GM12872 (cell line): ENCODE measurements around the gene TGFB1.

Experiments used
- TF ChIP-seq, protein P1 (sequence below): IDR thresholded peaks from 3 replicates; pipeline ENCODE4 v1.5.1; 2011; ENCODE audit warnings: low read depth, mild to moderate bottlenecking, low read length, moderate library complexity; ENCODE audit not compliant: insufficient read depth

Gene TGFB1

DNA sequence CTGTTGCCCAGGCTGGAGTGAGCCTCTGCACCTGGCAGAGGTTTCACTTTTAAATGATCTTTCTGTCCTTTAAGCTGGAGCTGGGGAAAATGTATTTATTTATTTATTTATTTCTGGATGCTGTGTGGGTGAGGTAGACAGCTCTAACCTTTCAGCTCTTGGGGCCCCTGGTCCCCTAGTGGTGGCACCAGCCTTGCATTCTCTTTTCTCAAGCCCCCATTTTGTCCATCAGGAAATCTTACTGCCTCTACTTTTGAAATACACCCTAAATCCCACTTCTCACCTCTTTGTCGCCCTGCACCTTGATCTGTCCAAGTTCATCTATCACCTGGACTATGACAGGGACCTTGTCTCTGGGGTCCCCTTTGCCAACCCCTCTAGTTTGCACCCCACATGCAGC, 12.4 kb upstream of the TGFB1 start:
- TF ChIP-seq, protein P1, sequence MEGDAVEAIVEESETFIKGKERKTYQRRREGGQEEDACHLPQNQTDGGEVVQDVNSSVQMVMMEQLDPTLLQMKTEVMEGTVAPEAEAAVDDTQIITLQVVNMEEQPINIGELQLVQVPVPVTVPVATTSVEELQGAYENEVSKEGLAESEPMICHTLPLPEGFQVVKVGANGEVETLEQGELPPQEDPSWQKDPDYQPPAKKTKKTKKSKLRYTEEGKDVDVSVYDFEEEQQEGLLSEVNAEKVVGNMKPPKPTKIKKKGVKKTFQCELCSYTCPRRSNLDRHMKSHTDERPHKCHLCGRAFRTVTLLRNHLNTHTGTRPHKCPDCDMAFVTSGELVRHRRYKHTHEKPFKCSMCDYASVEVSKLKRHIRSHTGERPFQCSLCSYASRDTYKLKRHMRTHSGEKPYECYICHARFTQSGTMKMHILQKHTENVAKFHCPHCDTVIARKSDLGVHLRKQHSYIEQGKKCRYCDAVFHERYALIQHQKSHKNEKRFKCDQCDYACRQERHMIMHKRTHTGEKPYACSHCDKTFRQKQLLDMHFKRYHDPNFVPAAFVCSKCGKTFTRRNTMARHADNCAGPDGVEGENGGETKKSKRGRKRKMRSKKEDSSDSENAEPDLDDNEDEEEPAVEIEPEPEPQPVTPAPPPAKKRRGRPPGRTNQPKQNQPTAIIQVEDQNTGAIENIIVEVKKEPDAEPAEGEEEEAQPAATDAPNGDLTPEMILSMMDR: peak; percentile 65

DNA sequence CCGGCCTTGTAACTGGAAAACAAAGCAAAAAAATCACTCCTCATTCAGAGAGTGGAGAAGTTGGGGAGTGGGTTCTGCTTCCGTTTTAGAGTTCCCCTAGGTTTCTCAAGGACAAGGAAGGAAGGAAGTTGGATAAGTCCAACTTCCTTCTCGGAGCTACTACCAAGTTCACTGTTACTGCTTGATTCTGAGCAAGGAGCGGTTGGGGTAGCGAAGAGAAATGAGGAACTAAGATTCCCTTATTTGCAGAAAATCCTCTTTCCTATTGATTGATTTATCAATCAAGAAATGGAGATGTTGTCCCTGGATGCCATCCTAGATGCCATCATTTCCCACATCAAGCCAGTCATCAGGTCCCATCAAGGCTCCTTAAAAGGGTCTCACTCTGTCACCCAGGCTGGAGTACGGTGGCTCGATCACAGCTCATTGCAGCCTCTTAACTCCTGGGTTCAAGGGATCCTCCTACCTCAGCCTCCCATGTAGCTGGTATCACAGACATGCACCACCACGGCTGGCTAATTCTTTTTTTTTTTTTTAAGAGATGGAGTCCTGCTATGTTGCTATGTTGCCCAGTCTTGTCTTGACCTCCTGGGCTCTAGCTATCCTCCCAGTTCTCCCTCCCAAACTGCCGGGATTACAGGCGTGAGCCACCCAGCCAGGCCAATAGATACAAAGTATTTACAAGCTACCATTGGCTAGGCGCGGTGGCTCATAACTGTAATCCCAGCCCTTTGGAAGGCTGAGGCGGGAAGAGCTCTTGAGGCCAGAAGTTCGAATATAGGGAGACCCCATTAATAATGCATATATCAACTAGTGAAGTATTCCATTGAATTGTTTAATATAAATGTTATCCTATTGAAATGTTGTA, 11.0 kb upstream of the TGFB1 start:
- TF ChIP-seq, protein P1: no peak

DNA sequence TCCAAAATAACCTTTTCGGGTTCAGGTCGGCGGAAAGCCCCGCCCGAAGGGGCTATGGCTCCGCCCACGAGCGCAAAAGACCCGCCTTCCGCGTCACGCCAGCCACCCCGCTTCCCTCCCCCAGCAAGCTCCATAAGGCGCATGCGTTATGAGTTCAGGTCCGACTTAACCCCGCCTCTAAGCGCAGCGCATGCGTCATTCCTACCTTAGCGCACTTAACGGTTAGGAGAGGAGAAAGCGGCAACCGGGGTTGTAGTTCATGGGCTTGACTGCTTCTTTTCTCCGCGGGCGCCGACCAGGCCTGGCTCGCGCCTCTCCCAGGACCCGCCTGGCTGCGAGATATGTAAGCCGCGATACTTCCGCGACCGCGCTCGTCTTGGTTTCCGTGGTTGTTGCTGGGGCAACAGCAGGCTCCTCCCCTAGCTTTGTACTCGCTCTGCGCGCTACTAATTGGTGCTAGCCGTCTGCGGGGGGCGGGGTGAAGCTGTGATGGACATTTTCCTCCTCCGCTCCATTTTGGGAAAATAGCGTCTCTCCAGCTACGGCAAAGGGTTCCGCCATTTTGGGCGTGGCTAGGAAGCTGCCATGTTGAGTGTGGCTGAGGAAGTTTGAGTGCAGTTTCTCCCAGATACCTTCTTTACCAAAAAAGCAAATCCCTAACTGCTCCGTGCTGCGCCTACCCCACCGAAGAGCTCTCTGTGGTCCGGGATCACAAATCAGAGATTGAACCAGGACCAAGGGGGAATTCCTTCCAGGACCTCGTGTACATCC, 10.2 kb upstream of the TGFB1 start, which contains the start of gene B9D2:
Gene B9D2 (minus strand): TSS at position 397 of the 771 bp plus-strand sequence. CDS start 630 bp downstream, outside the sequence.
- TF ChIP-seq, protein P1: no peak

DNA sequence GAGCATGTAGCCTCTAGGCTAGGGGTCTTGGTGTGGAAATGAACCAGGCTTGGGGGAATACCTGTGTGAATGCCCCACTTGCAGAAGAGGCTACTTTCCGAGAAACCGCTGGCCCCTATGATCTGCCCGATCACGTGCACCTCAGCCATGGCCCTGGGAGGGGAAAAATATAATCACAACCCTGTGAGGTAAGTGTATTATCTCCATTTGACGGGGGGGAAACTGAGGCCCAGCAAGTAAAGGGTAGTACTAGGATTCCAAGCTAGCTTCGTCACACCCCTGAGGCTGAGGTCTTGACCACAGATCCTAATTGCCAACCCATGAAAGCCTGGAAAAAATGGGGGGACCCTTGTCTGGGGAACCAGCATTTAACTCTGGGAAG, 9.6 kb upstream of the TGFB1 start:
- TF ChIP-seq, protein P1: no peak

DNA sequence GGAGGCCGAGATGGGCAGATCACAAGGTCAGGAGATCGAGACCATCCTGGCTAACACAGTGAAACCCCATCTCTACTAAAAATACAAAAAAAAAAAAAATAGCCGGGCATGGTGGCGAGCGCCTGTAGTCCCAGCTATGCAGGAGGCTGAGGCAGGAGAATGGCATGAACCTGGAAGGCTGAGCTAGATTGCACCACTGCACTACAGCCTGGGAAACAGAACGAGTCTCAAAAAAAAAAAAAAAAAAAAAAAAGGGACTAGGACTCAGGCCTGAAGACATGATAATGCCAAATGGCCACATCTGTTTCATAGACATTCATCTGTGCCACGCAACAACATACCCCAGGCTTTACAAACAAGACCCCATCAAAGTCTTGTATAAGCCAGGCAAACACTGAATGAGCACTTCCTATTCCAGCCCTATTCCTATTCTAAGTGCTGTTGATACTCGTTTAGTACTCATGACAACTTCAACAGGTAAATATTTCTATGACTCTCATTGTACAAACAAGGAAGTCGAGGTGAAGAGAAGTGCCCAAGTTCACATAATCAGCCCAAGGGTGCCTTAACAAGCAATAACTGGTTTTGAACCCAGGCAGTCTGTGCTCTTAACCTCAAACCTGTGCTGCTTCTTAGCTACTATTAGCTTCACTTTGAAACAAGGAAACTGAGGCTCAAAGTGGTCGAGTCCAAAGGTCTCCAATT, 8.6 kb upstream of the TGFB1 start:
- TF ChIP-seq, protein P1: no peak

DNA sequence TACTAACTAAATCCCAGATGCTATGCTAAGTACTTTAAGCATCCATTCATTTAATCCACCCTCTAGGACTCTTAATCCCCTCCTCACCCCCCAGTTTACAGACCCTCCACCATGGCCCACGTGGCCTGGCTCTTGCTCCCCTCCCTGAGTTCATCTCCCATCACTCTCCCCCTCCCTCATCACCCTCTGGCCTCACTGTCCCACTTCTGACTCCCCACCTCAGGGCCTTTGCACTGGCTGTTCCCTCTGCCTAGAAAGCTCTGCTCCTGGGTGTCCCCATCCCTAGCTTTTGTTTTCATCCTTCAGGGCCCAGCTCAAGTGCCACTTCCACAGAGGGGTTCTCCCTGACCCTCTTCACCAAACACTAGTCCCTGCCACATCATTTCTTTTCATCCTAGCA, 6.0 kb upstream of the TGFB1 start:
- TF ChIP-seq, protein P1: no peak

DNA sequence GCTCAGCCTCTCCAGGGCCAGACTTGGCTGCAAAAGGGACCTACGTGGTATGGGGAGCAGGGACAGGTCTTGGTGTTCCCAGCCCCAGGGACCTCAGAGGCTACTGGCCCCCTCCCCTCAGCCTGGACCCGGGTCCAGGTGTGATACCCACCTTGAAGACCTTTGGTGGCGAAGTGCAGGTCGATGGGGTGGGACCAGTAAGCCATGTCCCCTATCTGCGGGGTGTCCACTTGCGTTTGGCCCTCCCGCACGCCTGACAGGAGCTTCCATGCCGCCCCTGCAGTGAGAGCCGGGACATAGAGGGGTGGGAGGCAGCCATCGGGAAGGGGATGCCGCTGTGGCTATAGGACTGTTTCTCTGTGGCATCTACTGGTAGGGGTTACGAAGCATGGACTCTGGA, 4.0 kb upstream of the TGFB1 start:
- TF ChIP-seq, protein P1: no peak
